IMR-90 (cell line): ENCODE data around the gene RPL27A. TPM values are rescaled to one million over a fixed set of nuclear protein-coding genes. Genes with fewer than 3 reads are reported as not detected.

Experiments used
- ATAC-seq: fragments of 200-7000 bp; cut with Tn5 transposase; 2 replicates; pipeline ENCODE4 v1.9.1; 2020; ENCODE audit warnings: low read depth, mild to moderate bottlenecking, moderate library complexity
- BruUV-seq: library from RNA; stranded (reverse); fragments of 400-500 nt; replicated peaks from 2 replicates; lab custom pipeline; 2021; lab: Mats Ljungman, UMichigan
- CTCF ChIA-PET: fragments of 300-600 bp; formaldehyde crosslinking; extraction: SDS; loops from one replicate; lab custom pipeline; 2021; ENCODE audit warnings: antibody characterized with exemption; lab: Yijun Ruan, JAX
- POLR2A ChIA-PET: fragments of 300-600 bp; sonication (Branson Sonifier 250); formaldehyde crosslinking; loops from one replicate; lab custom pipeline; 2022; ENCODE audit warnings: antibody characterized with exemption; ENCODE audit not compliant: unreplicated experiment; lab: Charles Lee
- DNase-seq: peaks from one replicate; pipeline ENCODE4 v3.0.0; 2013
- H2AFZ ChIP-seq: replicated peaks from 2 replicates; pipeline ENCODE3; 2013; ENCODE audit warnings: low read length, mild to moderate bottlenecking; ENCODE audit not compliant: poor library complexity
- H2AK5ac ChIP-seq: 2 replicates; pipeline ENCODE4 v1.6.1; 2013; ENCODE audit warnings: low read depth, low read length, inconsistent platforms
- H2AK9ac ChIP-seq: replicated peaks from 2 replicates; pipeline ENCODE3; 2013; ENCODE audit warnings: mild to moderate bottlenecking, low read depth, low read length, moderate library complexity; ENCODE audit not compliant: poor library complexity
- H2BK120ac ChIP-seq: 2 replicates; pipeline ENCODE4 v1.6.1; 2013; ENCODE audit warnings: low read depth, low read length, inconsistent platforms
- H2BK15ac ChIP-seq: 3 replicates; pipeline ENCODE4 v1.6.1; 2013; ENCODE audit warnings: low read depth, low read length, inconsistent platforms
- H2BK20ac ChIP-seq: 2 replicates; pipeline ENCODE4 v1.6.1; 2013; ENCODE audit warnings: low read depth, mild to moderate bottlenecking, inconsistent platforms, low read length, moderate library complexity
- H2BK5ac ChIP-seq: 2 replicates; pipeline ENCODE4 v1.6.1; 2013; ENCODE audit warnings: mild to moderate bottlenecking, low read depth, low read length, inconsistent platforms; ENCODE audit not compliant: poor library complexity, severe bottlenecking
- H3K14ac ChIP-seq: replicated peaks from 2 replicates; pipeline ENCODE4 v1.6.1; 2013; ENCODE audit warnings: low read depth, low read length, inconsistent platforms
- H3K18ac ChIP-seq: 2 replicates; pipeline ENCODE4 v1.6.1; 2013; ENCODE audit warnings: low read depth, low read length, control low read depth
- H3K23ac ChIP-seq: 2 replicates; pipeline ENCODE4 v1.6.1; 2013; ENCODE audit warnings: low read depth, low read length, inconsistent platforms
- H3K27ac ChIP-seq: 2 replicates; pipeline ENCODE4 v1.5.1; 2013; ENCODE audit warnings: mild to moderate bottlenecking, control low read depth, low read length; ENCODE audit not compliant: insufficient read depth
- H3K27me3 ChIP-seq: 2 replicates; pipeline ENCODE4 v1.6.1; 2013; ENCODE audit warnings: low read length; ENCODE audit not compliant: control insufficient read depth, insufficient read depth
- H3K36me3 ChIP-seq: 2 replicates; pipeline ENCODE4 v1.6.1; 2013; ENCODE audit warnings: low read length, mixed read lengths; ENCODE audit not compliant: control insufficient read depth, insufficient read depth
- H3K4ac ChIP-seq: 2 replicates; pipeline ENCODE4 v1.6.1; 2013; ENCODE audit warnings: low read depth, low read length, inconsistent platforms
- H3K4me1 ChIP-seq: 2 replicates; pipeline ENCODE4 v1.6.1; 2013; ENCODE audit warnings: low read length, mixed read lengths; ENCODE audit not compliant: control insufficient read depth, insufficient read depth
- H3K4me2 ChIP-seq: 2 replicates; pipeline ENCODE4 v1.6.1; 2013; ENCODE audit warnings: low read depth, mild to moderate bottlenecking, control low read depth, low read length, moderate library complexity
- H3K4me3 ChIP-seq: 2 replicates; pipeline ENCODE4 v1.5.1; 2013; ENCODE audit warnings: low read depth, mild to moderate bottlenecking, control low read depth, low read length, moderate library complexity; ENCODE audit not compliant: insufficient read depth
- H3K56ac ChIP-seq: 2 replicates; pipeline ENCODE4 v1.6.1; 2013; ENCODE audit warnings: low read length, inconsistent platforms; ENCODE audit not compliant: insufficient read depth; ENCODE audit errors: extremely low read depth
- H3K79me1 ChIP-seq, 2 experiments: 2 replicates each; pipeline ENCODE4 v1.6.1; 2013; ENCODE audit warnings: low read length in 2 of 2, inconsistent platforms in 1 of 2, low read depth in 1 of 2
- H3K9ac ChIP-seq: 2 replicates; pipeline ENCODE4 v1.6.1; 2013; ENCODE audit warnings: low read depth, low read length, control low read depth
- H3K9me1 ChIP-seq: 2 replicates; pipeline ENCODE4 v1.6.1; 2013; ENCODE audit warnings: low read length, inconsistent platforms; ENCODE audit not compliant: insufficient read depth
- H3K9me3 ChIP-seq: 2 replicates; pipeline ENCODE4 v1.6.1; 2013; ENCODE audit warnings: low read length; ENCODE audit not compliant: control insufficient read depth, insufficient read depth
- H4K20me1 ChIP-seq: 2 replicates; pipeline ENCODE4 v1.6.1; 2013; ENCODE audit warnings: low read length, inconsistent platforms; ENCODE audit not compliant: insufficient read depth
- H4K5ac ChIP-seq: 2 replicates; pipeline ENCODE4 v1.6.1; 2013; ENCODE audit warnings: mild to moderate bottlenecking, low read depth, low read length, control low read depth
- H4K8ac ChIP-seq, 2 experiments: 2 replicates each; pipeline ENCODE4 v1.6.1; 2013; ENCODE audit warnings: low read depth in 2 of 2, low read length in 2 of 2, control low read depth in 1 of 2, inconsistent platforms in 1 of 2
- H4K91ac ChIP-seq: 2 replicates; pipeline ENCODE4 v1.6.1; 2013; ENCODE audit warnings: low read depth, low read length, inconsistent platforms; ENCODE audit not compliant: insufficient read depth
- MAFK ChIP-seq: IDR thresholded peaks from 2 replicates; pipeline ENCODE4 v1.6.1; 2012; ENCODE audit warnings: low read depth, low read length, improper control_type of control experiment
- NFE2L2 ChIP-seq: fragments of 150-350 bp; IDR thresholded peaks from 2 replicates; pipeline ENCODE4 v1.6.1; 2016; ENCODE audit warnings: low read depth, mild to moderate bottlenecking, low read length
- POLR2A ChIP-seq: IDR thresholded peaks from 2 replicates; pipeline ENCODE4 v1.6.1; 2012; ENCODE audit warnings: mild to moderate bottlenecking, low read depth, low read length
- USF2 ChIP-seq: fragments of 150-350 bp; IDR thresholded peaks from 2 replicates; pipeline ENCODE4 v1.6.1; 2017; ENCODE audit warnings: mild to moderate bottlenecking, antibody characterized with exemption, low read length, low read depth
- WGBS, 2 experiments: methylation state at CpG; one replicate each; pipeline versions ENCODE4 v1.1.5 to v1.1.7; 2013; ENCODE audit warnings: missing lambda C conversion rate in 2 of 2; ENCODE audit not compliant: insufficient read length in 1 of 2; ENCODE audit errors: extremely low coverage in 2 of 2; 5-methylcytosine and 5-hydroxymethylcytosine counted together
- dilution Hi-C: fragments of 300-500 bp; cut with HindIII; formaldehyde crosslinking; loops from one replicate; pipeline ENCODE4 v1.14.3; 2018; ENCODE audit warnings: low sequenced_read_pairs; ENCODE audit not compliant: unreplicated experiment
- in situ Hi-C: fragments of 300-500 bp; cut with MboI; formaldehyde crosslinking; loops from 3 replicates; pipeline ENCODE4 v1.14.3; 2019; ENCODE audit warnings: low sequenced_read_pairs, inconsistent platforms, mixed read lengths
- intact Hi-C: fragments of 100-400 bp; cut with micrococcal nuclease; formaldehyde crosslinking; loops from 2 replicates; pipeline ENCODE4 v1.10.0; 2022
- polyA plus RNA-seq, 3 experiments: library from polyadenylated mRNA; depleted of rRNA; stranded (reverse); fragments of >200 nt; gene quantifications; 2 replicates each; pipeline ENCODE4 v1.2.3, GENCODE V29; 2012; ENCODE audit warnings: low replicate concordance in 1 of 3
- total RNA-seq: library from RNA; depleted of rRNA; stranded (reverse); fragments of >200 nt; gene quantifications from 2 replicates; pipeline ENCODE4 v1.2.3, GENCODE V29; 2012

Gene RPL27A
- total and polyA plus RNA-seq, 2 of the 4 experiments (the other 2 are of a cell fraction): 786 to 849 TPM

- no peak overlapping the region for H3K27ac ChIP-seq
- H2AFZ ChIP-seq: no peak overlapping the region
- no peak overlapping the region for H3K23ac ChIP-seq
- POLR2A ChIA-PET: no interaction called here
- no peak for ATAC-seq
- no peaks in the 10 kb centered on the region; the same call in 1 of the 2 replicates for H3K36me3 ChIP-seq
- H4K91ac ChIP-seq: no peak overlapping the region
- H4K5ac ChIP-seq: no peak overlapping the region
- H2BK120ac ChIP-seq: 0 out of 2 replicates have a peak overlapping the region, but pooled peaks have one; percentile 26
- H3K79me1 ChIP-seq: peaks cover 2 to 15% of the 10 kb centered on the region in 2 experiments; a peak in 1 of 4 replicates
- peaks cover 4% of the 10 kb centered on the region; the same call in 1 of the 2 replicates for H4K20me1 ChIP-seq
- no peak overlapping the region for H2BK5ac ChIP-seq
- CTCF ChIA-PET: no interaction called here
- intact Hi-C loops (no loop called here), dilution Hi-C loops (no loop called here), in situ Hi-C loops (no loop called here)
- H3K9me1 ChIP-seq: peaks cover 22% of the 10 kb centered on the region
- no peak overlapping the region for H3K56ac ChIP-seq
- no peak overlapping the region for H3K4ac ChIP-seq
- 50% methylated on average over 1 of the region's 4 CpGs; no CpG with 5 or more reads in 1 of the 2 experiments for WGBS, 2 experiments
- no peak overlapping the region for H2BK15ac ChIP-seq
- H3K14ac ChIP-seq: no peak overlapping the region
- H2BK20ac ChIP-seq: no peak overlapping the region
- H3K9ac ChIP-seq: no peak overlapping the region
- TF ChIP-seq USF2 (no peak), NFE2L2 (no peak), MAFK (no peak), POLR2A (no peak)
- H3K9me3 ChIP-seq: no peaks in the 10 kb centered on the region
- peak; percentile 34 for DNase-seq
- H3K4me1 ChIP-seq: peaks cover 18% of the 10 kb centered on the region
- H3K18ac ChIP-seq: no peak overlapping the region
- no peaks in the 10 kb centered on the region for H3K27me3 ChIP-seq
- no peak overlapping the region for H3K4me2 ChIP-seq
- H2AK9ac ChIP-seq: no peak overlapping the region
- H4K8ac ChIP-seq: no peak overlapping the region
- BruUV-seq: no TSS peak
- no peak overlapping the region for H2AK5ac ChIP-seq
- no peak overlapping the region for H3K4me3 ChIP-seq
Measured at GRCh38 chr11:8654503-8654902, 28.1 kb upstream of the RPL27A start.
